Gastrocnemius medialis (tissue), 4 donors: ENCODE data around the gene ARHGEF4. TPM values are rescaled to one million over a fixed set of nuclear protein-coding genes. Genes with fewer than 3 reads are reported as not detected.

Experiments
- ATAC-seq, 2 donors: fragments of 150-250 bp; one replicate each; pipeline ENCODE4 v1.9.1; 2016
- DNase-seq, 2 donors: peaks; one replicate each; pipeline ENCODE4 v3.0.0-alpha.2; 2019
- H3K27ac ChIP-seq, 4 donors: fragments of 200-600 bp; sonication (generic); 1 replicate in 1 of 4; 2 replicates in 3 of 4; pipeline ENCODE4 v1.5.1; 2016 to 2018; ENCODE audit warnings: mild to moderate bottlenecking in 2 of 4, moderate library complexity in 1 of 4
- H3K27me3 ChIP-seq, 3 donors: fragments of 200-600 bp; sonication (generic) in 2 of 3; 1 replicate in 1 of 3; 2 replicates in 2 of 3; pipeline versions ENCODE4 v1.5.1 to v1.6.0; 2016 to 2019; ENCODE audit warnings: mild to moderate bottlenecking in 1 of 3, moderate library complexity in 1 of 3
- H3K36me3 ChIP-seq, 2 donors: fragments of 200-600 bp; sonication (generic) in 1 of 2; one replicate each; pipeline ENCODE4 v1.5.1; 2017 to 2018
- H3K4me1 ChIP-seq, 2 donors: fragments of 200-600 bp; sonication (generic) in 1 of 2; one replicate each; pipeline ENCODE4 v1.5.1; 2016 to 2017; ENCODE audit warnings: mild to moderate bottlenecking in 2 of 2
- H3K4me3 ChIP-seq, 4 donors: fragments of 200-600 bp; sonication (generic) in 3 of 4; 1 replicate in 1 of 4; 2 replicates in 3 of 4; pipeline ENCODE4 v1.5.1; 2016 to 2019; ENCODE audit warnings: mild to moderate bottlenecking in 2 of 4
- H3K9me3 ChIP-seq, 3 donors: fragments of 200-600 bp; sonication (generic) in 2 of 3; 1 replicate in 1 of 3; 2 replicates in 2 of 3; pipeline ENCODE4 v1.5.1; 2016 to 2019
- POLR2A ChIP-seq, 2 donors: fragments of 450-650 bp; IDR thresholded peaks; one replicate each; pipeline ENCODE4 v1.6.1; 2017; ENCODE audit warnings: antibody characterized with exemption in 2 of 2, mild to moderate bottlenecking in 2 of 2, moderate library complexity in 2 of 2
- in situ Hi-C, 4 donors: fragments of 200-750 bp; cut with MboI; loops; one replicate each; pipeline versions ENCODE4 v1.15.0 to v1.8.0; 2017; ENCODE audit warnings: low sequenced_read_pairs in 4 of 4
- intact Hi-C: fragments of 100-400 bp; cut with DNase I; formaldehyde crosslinking; loops from one replicate; pipeline ENCODE4 v1.15.1; 2023; ENCODE audit warnings: low total_unique reads
- total RNA-seq, 4 donors: library from RNA; depleted of rRNA; stranded (reverse); fragments of >200 nt; gene quantifications; one replicate each; pipeline versions ENCODE4 v1.1.0 to v1.2.3, GENCODE V29; 2016
- TF ChIP-seq, protein P1 (sequence below), 5 experiments: fragments of 450-650 bp in 3 of 5; fragments of 200-600 bp in 2 of 5; sonication (generic) in 2 of 5; IDR thresholded peaks in 4 of 5; conservative IDR thresholded peaks in 1 of 5; 1 replicate in 4 of 5; 2 replicates in 1 of 5; pipeline ENCODE4 v1.5.1; 2016 to 2019; ENCODE audit warnings: antibody characterized with exemption in 5 of 5, mild to moderate bottlenecking in 3 of 5, moderate library complexity in 3 of 5

ARHGEF4 gene
- total RNA-seq, 4 donors from 2014 or later, result 1.0 to 14.8 (median 5.1) TPM

- H3K27ac ChIP-seq, result no peak overlapping the region
- no peaks in the 10 kb centered on the region for H3K4me1 ChIP-seq
- in situ Hi-C loops (no loop called here), intact Hi-C loops (no loop called here)
- DNase-seq (no peak), ATAC-seq (no peak)
- H3K27me3 ChIP-seq, result no peaks in the 10 kb centered on the region
- H3K4me3 ChIP-seq, result no peak overlapping the region
- TF ChIP-seq POLR2A (IDR thresholded peaks at IDR 0.05), result no peak
- TF ChIP-seq, protein P1, sequence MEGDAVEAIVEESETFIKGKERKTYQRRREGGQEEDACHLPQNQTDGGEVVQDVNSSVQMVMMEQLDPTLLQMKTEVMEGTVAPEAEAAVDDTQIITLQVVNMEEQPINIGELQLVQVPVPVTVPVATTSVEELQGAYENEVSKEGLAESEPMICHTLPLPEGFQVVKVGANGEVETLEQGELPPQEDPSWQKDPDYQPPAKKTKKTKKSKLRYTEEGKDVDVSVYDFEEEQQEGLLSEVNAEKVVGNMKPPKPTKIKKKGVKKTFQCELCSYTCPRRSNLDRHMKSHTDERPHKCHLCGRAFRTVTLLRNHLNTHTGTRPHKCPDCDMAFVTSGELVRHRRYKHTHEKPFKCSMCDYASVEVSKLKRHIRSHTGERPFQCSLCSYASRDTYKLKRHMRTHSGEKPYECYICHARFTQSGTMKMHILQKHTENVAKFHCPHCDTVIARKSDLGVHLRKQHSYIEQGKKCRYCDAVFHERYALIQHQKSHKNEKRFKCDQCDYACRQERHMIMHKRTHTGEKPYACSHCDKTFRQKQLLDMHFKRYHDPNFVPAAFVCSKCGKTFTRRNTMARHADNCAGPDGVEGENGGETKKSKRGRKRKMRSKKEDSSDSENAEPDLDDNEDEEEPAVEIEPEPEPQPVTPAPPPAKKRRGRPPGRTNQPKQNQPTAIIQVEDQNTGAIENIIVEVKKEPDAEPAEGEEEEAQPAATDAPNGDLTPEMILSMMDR (IDR thresholded peaks at IDR 0.05 in 4 of 5, conservative IDR thresholded peaks at IDR 0.05 in 1 of 5), result no peak
- H3K36me3 ChIP-seq, result no peaks in the 10 kb centered on the region
- H3K9me3 ChIP-seq, result no peaks in the 10 kb centered on the region
These were observed 54.4 kb downstream of the ARHGEF4 start for GRCh38 chr2:130890941-130891669.

DNA sequence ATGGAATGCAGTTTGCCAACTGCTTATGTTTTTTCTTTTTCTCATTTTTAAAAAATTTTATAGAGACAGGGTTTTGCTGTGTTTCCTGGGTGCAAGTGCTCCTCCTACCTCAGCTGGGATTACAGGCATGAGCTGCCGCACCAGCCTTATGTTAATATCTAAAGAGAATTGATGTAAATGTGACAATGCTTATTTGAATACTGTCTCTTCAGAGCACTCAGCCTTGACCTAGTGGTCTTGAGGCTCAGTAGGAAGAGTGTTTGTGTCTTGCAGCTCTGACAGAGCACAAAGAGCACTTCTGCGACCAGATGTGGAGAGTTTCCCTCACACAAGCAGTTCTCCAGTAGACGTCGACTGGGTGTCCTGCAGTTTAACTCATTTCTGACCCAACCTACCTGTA lies 55.3 kb downstream of the ARHGEF4 start:
- Histone ChIP-seq H3K27ac (no peak overlapping the region), H3K4me3 (no peak overlapping the region), H3K4me1 (no peaks in the 10 kb centered on the region), H3K27me3 (no peaks in the 10 kb centered on the region), H3K36me3 (no peaks in the 10 kb centered on the region), H3K9me3 (no peaks in the 10 kb centered on the region)
- in situ Hi-C loops (no loop called here), intact Hi-C loops (no loop called here)
- ATAC-seq (no peak), DNase-seq (no peak)
- no peak for TF ChIP-seq POLR2A (IDR thresholded peaks at IDR 0.05)
- TF ChIP-seq, protein P1 (IDR thresholded peaks at IDR 0.05 in 4 of 5, conservative IDR thresholded peaks at IDR 0.05 in 1 of 5), result no peak

DNA sequence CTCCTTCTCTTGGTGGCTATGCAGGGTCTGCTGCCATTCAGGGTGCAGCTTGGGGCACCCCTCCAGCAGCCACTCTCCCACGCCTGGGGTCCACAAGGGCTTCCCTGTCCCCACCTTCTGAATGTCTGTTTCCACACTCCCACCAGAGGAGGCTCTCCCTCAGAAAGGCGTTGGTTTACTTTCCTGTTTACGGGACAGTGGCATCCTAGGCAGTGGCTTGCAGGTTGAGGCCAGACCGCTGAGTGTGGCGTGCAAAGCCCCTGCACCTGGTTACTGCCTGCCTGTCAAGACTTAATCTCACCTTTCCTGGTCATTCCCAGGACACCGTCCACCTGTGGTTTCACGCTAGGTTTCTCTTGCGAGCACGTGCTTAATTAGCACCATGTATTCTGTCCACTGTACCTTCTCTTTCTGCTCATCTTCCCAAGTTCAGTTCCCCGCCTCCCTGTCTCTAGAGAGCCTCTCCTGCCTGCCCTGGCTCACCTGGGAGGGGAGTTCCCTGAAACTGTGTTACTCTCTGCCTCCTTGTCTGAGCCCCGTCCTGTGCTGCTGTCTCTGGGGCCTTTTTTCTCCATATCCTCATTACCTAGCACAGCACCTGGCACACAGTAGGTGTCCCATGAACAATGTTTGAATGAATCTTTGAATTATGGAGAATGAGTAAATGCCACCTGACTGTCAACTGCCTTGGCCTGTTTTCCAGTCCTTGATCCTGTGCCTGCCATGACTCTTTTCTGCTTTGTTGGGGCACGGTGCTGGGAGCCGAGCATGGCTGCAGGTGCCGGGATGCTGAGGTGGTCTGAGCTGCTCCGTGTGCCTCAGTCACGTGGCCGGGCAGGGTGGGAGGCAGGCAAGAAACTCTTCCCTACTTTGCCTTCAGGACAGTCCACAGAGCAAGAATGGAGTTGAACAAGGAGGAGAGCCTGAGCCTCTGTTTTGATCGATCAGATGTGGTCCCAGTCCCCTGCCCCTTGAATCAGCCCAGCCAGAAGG lies 56.4 kb downstream of the ARHGEF4 start:
- Histone ChIP-seq H3K4me3 (no peak overlapping the region), H3K36me3 (no peaks in the 10 kb centered on the region)
- intact Hi-C loops, result no loop called here

DNA sequence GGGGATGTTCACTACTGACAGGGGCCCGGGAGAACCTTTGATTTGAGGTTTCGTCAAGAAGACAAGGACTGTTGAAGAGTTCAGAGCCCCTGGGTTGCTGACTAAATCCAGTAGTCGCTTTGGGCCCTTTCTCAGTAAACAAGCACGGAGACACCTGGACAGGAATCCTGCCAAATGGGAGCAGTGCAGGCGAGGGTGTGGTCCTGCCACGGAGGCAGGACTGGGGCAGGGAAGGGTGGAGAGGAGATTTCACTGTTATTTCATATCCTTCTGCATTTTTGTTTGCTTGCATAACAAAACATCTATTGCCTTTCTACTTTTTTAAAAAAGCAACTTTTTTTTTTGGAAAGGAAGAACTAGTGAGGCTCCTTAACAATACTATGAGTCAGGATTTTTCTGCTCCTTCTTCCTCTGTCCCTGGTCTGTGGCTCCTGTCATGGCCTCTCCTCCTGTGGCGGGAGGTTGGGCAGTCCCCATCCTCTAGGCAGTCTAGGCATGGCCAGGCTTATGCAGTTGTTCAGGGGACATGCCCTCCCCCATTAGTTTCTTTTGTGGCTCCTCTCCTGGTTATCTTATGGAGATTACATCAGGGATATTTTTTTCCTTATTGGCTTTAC lies 57.7 kb downstream of the ARHGEF4 start:
- in situ Hi-C loops (no loop called here), intact Hi-C loops (no loop called here)
- no peaks in the 10 kb centered on the region for H3K27me3 ChIP-seq
- H3K4me3 ChIP-seq, result no peak overlapping the region
- no peaks in the 10 kb centered on the region for H3K9me3 ChIP-seq
- H3K36me3 ChIP-seq, result no peaks in the 10 kb centered on the region
- no peaks in the 10 kb centered on the region for H3K4me1 ChIP-seq
- no peak for ATAC-seq
- TF ChIP-seq, protein P1 (IDR thresholded peaks at IDR 0.05 in 4 of 5, conservative IDR thresholded peaks at IDR 0.05 in 1 of 5), result no peak
- TF ChIP-seq POLR2A (IDR thresholded peaks at IDR 0.05), result no peak
- no peak for DNase-seq
- no peak overlapping the region for H3K27ac ChIP-seq

More for the DNA sequence above, 56.4 kb downstream of the ARHGEF4 start:
- H3K27me3 ChIP-seq, result no peaks in the 10 kb centered on the region
- no peak for TF ChIP-seq POLR2A (IDR thresholded peaks at IDR 0.05)
- TF ChIP-seq, protein P1 (IDR thresholded peaks at IDR 0.05 in 4 of 5, conservative IDR thresholded peaks at IDR 0.05 in 1 of 5), result no peak
- no peak for DNase-seq
- no peaks in the 10 kb centered on the region for H3K9me3 ChIP-seq
- in situ Hi-C loops, result no loop called here
- ATAC-seq, result no peak
- no peak overlapping the region for H3K27ac ChIP-seq
- H3K4me1 ChIP-seq, result no peaks in the 10 kb centered on the region
